Measurements from ENCODE around the gene APLP2.
"Not testable (repeated sequence)": the region's sequence is repeated elsewhere in the genome, so short reads cannot be mapped to it uniquely, and the experiment has no call there.

APLP2 gene

DNA sequence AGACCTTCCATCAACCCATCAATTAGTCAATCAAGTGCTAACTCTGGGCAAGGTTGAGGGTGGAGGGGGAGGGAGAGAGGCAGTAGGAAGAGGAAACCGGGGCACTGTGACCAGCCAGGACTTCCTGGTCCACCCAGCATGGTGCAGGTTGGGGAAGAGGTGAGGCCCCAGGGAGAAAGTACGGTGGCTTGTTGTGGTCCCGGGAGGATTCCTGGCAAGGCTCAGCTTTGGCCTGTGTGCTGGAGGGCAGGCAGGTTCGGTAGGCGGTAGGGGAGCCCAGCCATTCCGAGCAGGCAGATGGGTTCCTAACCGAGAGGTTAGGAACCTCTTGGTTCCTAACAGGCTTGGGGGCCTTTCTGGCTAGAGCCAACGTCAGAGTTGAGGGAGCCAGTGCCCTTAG lies 100.7 kb downstream of the APLP2 start:
- DNase-seq (ENCODE audit: low read depth), result no peak

DNA sequence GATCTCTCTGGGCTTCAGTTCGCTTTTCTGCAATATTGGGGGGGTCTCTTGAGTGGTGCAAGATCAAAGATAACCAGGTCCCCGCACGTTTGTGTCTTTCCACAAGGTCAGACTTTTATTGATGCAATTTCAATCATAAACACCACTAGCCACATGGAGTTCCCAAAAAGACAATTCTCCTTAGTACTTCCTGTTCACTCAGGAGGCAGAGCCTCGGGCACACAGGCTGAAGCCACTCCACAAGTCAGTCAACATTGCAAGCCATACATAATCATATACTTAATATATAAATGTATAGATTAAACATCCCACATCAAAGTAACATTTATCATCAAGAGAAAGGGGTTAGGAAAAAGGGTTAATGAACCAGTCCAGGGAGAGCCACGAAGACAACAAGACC lies 101.8 kb downstream of the APLP2 start:
- no peak for DNase-seq (ENCODE audit: low read depth)

DNA sequence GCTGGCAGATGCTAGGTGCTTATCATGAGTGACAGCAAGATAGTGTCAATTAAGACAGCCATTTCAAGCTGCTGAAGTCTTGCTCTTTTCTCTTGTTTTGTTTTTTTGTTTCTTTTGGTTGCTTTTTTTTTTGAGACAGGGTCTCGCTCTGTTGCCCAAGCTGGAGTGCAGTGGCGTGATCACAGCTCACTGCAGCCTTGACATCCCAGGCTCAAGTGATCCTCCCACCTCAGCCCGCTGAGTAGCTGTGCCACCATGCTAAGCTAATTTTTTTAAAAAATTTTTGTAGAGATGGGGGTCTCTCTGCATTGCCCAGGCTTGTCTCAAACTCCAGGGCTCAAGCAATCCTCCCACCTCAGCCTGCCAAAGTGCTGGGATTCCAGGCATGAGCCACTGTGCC lies 102.3 kb downstream of the APLP2 start:
- not testable (repeated sequence) for DNase-seq (ENCODE audit: low read depth)

DNA sequence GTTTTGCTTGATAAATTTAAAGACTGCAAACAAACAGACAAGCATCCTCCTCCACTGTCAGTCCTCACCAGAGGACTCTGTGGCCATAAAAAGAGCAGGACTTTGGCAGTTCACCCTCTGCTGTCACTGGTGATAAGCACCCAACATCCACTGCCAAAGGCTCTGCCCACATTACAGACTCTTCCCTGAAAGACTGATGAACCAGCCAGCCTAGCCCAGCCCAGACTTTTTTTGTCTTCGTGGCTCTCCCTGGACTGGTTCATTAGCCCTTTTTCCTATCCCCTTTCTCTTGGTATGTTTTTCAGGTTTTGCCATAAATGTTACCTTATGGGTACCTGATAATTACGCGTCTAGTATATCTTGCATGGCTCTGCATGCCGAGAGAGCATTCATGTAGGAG lies 104.9 kb downstream of the APLP2 start:
- no peak for DNase-seq (ENCODE audit: low read depth)

DNA sequence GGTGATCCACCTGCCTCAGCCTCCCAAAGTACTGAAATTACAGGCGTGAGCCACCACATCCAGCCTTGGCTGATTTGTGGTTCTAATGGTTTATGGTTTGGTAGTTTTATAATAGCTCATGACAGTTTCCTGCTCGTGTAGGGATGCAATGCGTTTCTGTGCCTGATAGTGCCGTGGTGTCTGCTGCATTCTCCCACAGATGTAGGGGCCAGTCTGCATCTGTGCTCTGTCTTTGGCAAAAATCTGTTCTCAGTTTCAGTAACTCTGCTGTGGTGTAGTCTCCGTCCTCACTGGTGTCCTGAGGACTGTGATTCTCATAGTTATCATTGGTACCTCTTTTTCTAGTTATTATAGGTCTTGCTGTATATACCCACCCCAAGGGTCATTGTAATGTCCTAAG lies 106.2 kb downstream of the APLP2 start:
- DNase-seq (ENCODE audit: low read depth), result no peak

DNA sequence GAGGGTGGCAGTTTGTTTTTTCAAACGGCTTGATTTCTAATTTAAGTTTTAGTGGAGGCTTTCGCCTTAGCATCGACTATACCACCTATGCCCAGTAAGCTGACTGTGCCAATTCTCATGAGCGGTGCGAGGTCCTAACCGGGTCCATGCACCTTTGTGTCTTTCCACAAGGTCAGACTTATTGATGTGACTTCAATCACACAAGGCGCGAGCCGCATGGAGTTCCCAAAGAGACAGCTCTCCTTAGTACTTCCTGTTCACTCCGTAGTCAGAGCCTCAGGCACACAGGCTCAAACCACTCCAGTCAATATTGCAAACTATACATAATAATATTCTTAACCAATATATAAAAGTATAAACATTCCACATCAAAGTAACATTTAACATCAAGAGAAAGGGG lies 108.1 kb downstream of the APLP2 start:
- no peak for DNase-seq (ENCODE audit: low read depth)

DNA sequence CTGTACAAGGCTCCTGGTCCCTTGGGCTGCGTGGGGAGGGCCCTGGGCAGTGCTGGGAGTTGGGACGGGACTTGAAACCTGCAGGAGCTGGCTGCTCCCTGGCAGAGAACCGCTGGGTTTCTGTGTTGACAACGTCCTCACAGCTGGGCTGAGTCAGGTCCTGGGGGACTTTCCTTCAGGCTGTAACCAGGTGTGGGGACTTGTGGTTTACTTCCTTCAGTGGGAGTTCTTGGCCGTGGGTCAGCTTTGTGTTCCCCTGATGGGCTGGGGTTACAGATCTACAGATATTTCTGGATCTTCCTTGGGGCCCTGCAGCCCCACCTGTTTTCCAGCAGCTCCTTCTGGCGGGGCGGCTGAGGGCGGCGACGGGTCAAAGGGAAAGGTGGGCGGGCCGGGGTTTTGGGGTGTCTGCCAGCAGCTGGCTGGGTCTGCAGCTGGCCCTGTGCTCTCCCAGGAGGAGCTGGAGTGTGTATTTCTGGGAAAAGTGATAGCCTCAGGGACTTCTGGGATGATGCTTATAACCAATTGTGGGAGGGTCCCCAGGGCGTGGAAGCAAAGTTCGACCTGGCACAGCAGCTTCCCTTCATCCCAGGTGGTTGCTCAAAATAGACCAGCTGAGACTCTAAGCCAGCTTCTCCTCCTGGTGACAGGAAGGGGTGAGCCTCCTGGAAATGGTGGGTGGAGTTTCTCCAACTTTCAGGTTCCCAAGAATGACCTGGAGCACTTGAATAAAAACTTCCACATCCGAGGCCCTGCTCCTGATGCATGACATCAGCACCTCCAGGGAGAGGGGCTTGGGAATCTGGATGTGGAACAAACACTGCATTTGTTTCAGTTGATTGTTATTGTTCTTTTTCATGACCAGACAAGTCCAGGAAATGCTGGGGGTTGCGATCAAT lies 109.0 kb downstream of the APLP2 start:
- DNase-seq (ENCODE audit: low read depth), result no peak

DNA sequence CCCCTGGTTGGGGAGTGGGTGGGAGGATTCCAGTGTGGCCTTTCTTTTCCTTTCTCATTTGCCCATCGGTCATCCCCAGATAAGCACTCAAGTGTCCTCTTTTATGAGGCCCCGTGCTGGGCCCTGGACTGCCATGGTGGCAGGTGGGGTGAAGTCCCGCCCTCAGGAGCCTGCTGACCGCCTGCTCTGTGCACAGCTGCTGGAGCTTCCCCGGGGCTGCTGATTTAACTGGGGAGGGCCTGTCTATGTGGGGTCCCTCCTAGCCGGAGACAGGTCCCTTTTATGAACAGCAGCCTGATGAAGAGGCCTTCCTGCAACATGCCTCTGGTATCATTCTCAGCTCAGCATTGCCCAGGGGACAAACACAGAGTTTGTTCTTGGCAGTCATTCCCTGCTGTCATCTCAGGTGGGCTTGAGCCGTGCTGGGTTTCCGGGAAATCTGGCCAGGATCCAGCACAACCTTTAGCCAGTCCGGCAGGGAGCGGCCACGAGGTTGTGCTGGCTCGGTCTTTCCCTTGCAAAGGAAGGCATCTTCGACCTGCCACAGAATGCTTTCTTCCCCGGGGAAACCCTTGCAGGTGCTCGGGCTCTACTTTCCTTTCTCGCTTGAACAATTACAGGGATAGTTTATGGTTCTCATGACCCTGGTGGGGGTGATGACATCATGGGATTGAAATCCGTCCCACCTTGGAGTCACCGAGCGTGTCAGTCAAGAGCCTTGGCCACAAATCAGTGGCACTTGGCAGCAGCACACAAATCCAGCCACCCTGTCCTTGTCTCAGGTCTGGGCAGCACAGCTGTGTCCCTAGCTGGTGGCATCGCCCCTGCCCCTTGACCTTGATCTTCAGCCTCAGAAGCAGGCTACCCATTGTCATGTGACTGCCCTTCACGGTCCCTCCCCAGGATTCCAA lies 110.0 kb downstream of the APLP2 start:
- no peak for DNase-seq (ENCODE audit: low read depth)

DNA sequence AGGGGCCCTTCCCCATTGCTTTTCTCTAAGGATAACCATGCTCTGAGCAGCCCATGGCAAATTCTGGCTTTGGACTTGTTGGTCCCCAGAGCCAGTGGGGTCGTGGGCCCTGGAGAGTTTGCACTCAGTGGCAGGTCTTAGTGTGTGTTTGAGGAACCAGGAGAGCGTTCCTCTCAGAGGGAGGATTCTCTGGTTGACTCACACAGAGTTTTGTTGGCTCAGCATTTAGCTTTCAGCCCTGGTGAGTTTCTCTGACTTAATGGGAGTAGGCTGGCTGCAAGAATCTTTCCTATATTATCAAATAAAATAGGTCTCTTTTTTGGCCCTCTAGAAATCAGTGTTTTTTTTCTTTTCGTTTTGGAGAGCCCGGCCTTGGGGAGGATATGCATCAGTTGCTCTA lies 110.8 kb downstream of the APLP2 start:
- no peak for DNase-seq (ENCODE audit: low read depth)

DNA sequence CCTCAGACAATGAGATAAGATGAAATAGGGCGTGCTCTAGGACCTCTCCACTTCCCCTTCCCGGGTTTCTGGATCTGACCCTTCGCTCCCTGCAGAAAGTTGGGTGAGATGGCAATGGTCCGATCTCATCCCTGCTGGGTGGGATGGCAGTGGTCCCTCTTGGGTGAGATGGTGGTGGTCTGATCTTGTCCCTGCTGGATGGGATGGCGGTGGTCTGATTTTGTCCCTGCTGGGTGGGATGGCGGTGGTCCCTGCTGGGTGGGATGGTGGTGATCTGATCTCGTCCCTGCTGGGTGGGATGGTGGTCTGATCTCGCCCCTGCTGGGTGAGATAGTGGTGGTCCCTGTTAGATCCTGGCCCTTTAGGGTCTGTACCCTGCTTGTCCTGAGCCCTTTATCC lies 111.2 kb downstream of the APLP2 start:
- DNase-seq (ENCODE audit: low read depth), result no peak

DNA sequence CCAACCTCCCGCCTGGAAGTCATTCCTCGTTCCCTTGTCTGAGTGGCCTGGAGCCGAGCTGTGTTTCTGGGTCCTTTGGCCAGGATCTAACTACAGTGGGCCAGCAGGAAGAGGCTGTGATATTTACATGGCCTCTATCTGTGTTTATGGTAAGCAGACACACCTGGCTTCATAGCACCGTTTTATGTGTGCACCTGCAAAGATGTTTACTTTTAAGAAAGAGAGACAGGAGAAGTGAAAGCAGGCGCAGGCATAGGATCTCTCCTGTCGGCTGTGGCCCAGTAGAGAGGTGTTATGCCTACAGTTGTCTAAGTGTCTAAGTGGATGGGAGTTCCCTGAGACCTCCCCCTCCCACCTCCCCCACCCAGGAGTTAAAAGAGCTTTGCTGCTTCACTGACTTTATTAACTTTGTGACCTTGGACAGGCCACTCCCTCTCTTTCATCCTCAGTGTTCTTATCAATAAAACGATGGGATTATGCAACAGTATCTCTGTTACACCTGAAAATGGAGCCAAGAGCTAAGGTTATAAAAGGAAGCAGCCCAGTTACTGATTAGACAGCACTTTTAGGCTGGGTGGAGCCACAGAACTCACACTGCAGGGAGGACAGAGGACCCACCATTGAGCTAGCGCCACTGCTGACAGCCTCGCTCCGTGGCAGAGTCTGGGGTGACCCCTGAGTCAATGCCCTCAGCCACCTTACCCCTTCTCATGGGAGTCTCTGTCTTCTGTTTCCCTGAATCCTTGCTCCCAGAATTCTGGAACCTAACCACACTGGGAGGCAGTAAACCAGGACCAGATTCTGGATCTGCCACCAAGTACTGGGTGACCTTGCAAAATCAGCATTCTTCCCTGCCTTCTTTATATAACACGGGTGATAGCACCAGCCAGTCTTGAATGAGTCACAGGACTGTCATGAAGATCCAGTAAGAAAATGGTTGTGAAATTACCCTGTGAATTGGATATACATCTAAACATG lies 111.9 kb downstream of the APLP2 start:
- no peak for DNase-seq (ENCODE audit: low read depth)

DNA sequence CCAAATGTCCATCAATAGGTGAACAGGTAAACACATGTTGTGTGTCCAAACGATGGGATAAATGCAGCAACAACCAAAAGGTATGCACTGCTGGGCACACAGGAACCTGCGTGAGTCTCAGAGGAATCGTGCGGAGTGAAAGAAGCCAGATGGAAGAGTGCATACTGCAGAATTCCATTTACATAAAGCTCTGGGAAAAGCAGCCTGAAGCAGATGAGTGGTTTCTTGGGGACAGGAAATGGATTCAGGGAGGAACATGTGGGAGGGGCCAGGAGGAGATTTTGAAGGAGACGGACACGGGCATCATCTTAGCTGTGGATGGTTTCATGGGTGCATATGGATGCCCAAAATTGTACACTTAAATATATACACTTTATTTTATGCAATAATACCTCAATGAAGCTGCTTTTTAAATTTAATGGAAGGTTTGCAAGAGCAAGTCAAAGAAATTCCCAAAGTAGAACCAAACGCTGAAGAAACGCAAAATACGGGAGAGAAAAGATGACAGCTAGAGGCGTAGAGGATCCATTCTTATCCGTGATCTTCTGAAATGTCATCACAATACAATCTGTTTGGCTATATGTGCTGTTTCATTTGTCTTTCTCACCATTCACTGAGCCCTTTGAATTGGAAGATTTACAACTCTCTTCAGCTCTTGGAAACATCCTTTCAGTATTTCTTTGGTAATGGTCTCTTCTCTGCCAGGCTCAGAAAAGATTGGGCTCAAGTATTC lies 114.3 kb downstream of the APLP2 start:
- DNase-seq (ENCODE audit: low read depth), result no peak

DNA sequence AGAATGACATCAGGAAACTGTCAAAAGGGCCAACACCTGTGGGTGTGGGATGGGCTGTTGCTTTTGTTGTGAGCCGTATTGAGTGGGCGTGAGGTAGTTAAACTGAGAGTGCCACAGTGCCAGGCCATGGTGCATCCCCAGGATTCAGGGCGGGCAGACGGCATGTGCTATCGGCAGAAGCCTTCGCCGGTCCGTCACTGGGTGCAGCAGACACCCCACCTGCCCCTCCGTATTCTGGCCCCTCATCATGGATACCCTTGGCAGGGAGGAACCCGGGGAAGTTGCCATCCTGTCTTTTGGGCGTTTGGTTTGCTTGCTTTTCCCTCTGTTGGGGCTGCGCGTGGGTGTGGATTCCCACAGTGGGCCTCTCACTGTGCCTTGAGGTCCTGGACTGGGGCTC lies 117.4 kb downstream of the APLP2 start:
- no peak for DNase-seq (ENCODE audit: low read depth)

DNA sequence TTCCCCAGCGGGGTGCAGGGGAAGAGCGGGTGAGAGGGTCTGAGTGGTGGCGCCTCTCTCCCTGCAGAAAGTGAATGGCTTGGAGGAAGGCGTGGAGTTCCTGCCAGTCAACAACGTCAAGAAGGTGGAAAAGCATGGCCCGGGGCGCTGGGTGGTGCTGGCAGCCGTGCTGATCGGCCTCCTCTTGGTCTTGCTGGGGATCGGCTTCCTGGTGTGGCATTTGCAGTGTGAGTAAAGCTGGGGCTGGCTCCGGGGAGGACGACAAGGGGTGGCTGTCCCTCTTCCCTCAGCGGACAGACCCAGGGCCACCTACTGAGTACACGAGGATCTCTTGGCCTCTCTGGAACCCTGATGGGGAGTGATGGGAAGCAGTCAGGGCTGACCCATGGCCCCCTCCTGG lies 118.4 kb downstream of the APLP2 start:
- DNase-seq (ENCODE audit: low read depth), result no peak

DNA sequence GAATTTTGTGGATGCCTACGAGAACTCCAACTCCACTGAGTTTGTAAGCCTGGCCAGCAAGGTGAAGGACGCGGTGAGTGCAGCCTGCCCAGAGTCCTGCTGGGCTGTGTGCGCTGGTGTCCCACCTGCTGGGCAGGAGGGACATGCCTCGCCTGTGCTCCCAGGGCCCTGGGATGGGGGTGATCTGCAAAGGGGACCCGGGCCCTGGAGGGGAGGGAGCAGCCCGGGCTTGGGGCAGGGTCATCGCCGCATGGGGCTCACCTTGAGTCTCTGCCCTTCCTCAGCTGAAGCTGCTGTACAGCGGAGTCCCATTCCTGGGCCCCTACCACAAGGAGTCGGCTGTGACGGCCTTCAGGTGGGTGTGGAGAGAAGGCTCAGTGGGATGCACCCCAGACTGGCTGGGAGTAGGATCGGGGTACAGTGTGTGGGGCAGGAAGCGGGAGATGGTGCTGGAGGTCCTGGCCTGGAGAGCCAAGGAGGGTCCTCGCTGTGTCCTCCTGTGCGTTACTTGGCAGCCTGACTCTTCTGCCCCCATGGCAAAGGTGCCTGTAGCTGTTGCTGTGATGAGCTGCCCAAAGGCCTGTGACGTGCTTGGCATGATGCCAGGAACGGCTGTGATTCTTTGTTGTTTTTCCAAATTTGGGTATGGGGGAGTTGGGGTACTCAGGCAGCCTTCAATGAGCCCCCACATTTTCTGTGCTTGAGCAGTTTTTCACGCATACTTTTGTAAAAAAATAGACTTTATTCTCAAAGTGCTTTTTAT lies 119.1 kb downstream of the APLP2 start:
- no peak for DNase-seq (ENCODE audit: low read depth)

DNA sequence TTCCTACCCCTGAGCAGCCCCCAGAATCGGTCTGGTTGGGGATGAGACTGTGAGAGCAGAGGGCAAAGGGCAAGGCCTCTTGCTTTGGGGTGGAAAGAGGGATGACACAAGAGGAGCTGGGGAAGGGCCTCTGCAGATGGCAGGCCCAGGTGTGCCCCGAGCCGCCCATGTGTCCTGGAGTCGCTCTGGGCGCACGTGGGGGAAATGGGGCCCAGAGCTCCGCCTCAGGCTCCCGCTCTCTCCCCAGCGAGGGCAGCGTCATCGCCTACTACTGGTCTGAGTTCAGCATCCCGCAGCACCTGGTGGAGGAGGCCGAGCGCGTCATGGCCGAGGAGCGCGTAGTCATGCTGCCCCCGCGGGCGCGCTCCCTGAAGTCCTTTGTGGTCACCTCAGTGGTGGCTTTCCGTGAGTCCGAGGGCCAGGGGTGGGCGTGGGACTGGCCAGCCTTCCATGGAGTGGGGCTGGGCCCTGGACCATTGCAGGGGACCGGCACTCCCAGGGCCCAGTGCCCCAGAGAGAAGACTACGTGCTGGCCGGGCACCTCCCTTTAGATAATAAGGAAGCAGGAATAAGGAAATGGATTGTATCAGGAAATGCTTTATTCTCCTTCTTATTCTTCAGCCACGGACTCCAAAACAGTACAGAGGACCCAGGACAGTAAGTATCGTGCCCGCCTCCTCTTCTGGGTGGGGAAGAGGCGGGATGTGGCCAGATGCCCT lies 120.0 kb downstream of the APLP2 start:
- DNase-seq (ENCODE audit: low read depth), result no peak

DNA sequence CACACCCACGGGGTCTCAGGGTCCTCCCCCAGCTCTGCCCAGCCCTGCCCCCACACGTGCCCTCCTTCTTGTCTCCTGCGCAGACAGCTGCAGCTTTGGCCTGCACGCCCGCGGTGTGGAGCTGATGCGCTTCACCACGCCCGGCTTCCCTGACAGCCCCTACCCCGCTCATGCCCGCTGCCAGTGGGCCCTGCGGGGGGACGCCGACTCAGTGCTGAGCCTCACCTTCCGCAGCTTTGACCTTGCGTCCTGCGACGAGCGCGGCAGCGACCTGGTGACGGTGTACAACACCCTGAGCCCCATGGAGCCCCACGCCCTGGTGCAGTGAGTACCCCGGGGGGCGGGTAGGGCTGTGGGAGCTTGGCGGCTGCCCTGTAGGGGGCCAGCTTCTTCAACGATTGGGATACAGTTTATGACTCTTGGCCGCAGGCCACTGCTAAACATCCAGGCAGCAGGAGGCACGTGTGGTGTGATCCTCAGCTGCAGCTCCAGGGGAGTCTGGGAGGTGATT lies 120.7 kb downstream of the APLP2 start:
- no peak for DNase-seq (ENCODE audit: low read depth)

DNA sequence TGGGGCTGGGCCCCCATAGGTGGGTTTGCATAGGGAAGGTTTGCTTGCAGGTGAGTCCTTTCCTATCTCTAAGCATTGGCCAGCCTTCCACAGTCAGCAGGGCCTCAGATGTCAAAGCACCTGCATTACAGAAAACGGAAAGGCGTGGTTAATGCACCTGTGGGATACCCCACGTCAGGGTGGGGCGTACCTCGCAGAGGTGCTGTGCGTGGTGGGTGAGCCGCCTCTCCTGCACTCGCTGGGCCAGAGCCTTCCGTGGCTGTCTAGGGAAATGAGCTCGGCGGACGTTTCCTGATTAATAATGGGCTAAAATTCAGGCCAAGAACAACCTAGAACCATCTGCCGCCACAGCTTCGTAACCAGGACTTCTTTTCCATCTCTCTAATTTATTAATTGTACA lies 122.2 kb downstream of the APLP2 start:
- no peak for DNase-seq (ENCODE audit: low read depth)

DNA sequence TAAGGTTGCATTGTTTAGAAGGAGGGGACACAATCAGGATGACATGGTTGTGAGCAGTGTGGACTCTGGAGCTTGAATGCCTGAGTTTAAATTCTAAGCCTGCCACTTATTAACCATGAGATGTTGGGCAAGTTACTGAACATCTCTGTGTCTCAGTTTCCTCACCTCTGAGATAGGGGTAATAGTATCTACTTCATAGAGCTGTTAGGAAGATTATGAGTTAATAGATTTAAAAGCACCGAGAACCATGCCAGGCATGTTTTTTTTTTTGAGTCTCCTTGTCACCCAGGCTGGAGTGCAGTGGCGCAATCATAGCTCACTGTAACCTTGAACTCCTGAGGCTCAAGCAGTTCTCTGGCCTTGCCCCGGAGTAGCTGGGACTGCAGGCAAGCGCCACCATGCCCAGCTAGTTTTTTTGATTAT lies 123.2 kb downstream of the APLP2 start:
- no peak for DNase-seq (ENCODE audit: low read depth)

DNA sequence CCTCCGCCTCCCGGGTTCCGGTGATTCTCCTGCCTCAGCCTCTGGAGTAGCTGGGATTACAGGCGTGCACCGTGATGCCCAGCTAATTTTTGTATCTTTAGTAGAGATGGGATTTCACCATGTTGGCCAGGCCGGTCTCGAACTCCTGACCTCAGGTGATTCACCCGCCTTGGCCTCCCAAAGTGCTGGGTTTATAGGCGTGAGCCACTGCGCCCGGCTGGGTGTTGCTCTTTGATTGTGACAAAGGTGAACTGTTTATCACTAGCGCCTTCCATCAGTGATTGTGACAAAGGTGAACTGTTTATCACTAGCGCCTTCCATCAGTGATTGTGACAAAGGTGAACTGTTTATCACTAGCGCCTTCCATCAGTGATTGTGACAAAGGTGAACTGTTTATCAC lies 123.9 kb downstream of the APLP2 start:
- not testable (repeated sequence) for DNase-seq (ENCODE audit: low read depth)
